H1 (cell line): ENCODE results near the gene RPL28. TPM values are rescaled to one million over a fixed set of nuclear protein-coding genes. Genes with fewer than 3 reads are reported as not detected.

Experiments used
- CTCF ChIA-PET: fragments of 300-600 bp; sonication (Branson Sonifier 250); formaldehyde crosslinking; loops from one replicate; lab custom pipeline; 2021; ENCODE audit not compliant: partially characterized antibody; lab: Charles Lee
- POLR2A ChIA-PET: fragments of 300-600 bp; sonication (Branson Sonifier 250); formaldehyde crosslinking; loops from one replicate; lab custom pipeline; 2021; ENCODE audit warnings: inconsistent platforms; ENCODE audit not compliant: partially characterized antibody; lab: Charles Lee
- DNase-seq, 2 experiments: peaks; one replicate each; pipeline versions ENCODE4 v3.0.0 to v3.0.0-alpha.2; 2010 to 2022; ENCODE audit warnings: low spot score in 2 of 2, low read depth in 1 of 2, mixed read lengths in 1 of 2
- FAIRE-seq: peaks from 2 replicates; lab custom pipeline; 2011; peaks lifted over from hg19 to GRCh38; lab: Jason Lieb, UNC
- H2AFZ ChIP-seq: 2 replicates; pipeline ENCODE4 v1.8.1; 2012; ENCODE audit warnings: low read length, inconsistent platforms
- H2AK5ac ChIP-seq: 2 replicates; pipeline ENCODE4 v1.6.1; 2013; ENCODE audit warnings: low read depth, low read length
- H2BK120ac ChIP-seq: replicated peaks from 2 replicates; pipeline ENCODE3; 2013; ENCODE audit warnings: low read depth, low read length, inconsistent platforms
- H2BK12ac ChIP-seq: 2 replicates; pipeline ENCODE4 v1.6.1; 2013; ENCODE audit warnings: low read depth, low read length
- H2BK15ac ChIP-seq: 2 replicates; pipeline ENCODE4 v1.6.1; 2013; ENCODE audit warnings: low read length
- H2BK20ac ChIP-seq: 2 replicates; pipeline ENCODE4 v1.6.1; 2013; ENCODE audit warnings: low read length
- H2BK5ac ChIP-seq: 2 replicates; pipeline ENCODE4 v1.6.1; 2013; ENCODE audit warnings: low read depth, low read length
- H3K14ac ChIP-seq: 2 replicates; pipeline ENCODE4 v1.6.1; 2013; ENCODE audit warnings: inconsistent platforms; ENCODE audit not compliant: insufficient read length
- H3K18ac ChIP-seq: 2 replicates; pipeline ENCODE4 v1.6.1; 2013; ENCODE audit warnings: low read length; ENCODE audit errors: extremely low read depth
- H3K23ac ChIP-seq: 2 replicates; pipeline ENCODE4 v1.6.1; 2013; ENCODE audit warnings: inconsistent platforms; ENCODE audit not compliant: insufficient read length
- H3K23me2 ChIP-seq: 2 replicates; pipeline ENCODE4 v1.6.1; 2013; ENCODE audit warnings: low read depth, low read length
- H3K27ac ChIP-seq: 2 replicates; pipeline ENCODE4 v1.6.1; 2011; ENCODE audit warnings: low read depth, low read length, inconsistent platforms
- H3K27me3 ChIP-seq, 4 experiments: replicated peaks in 1 of 4; 1 replicate in 1 of 4; 2 replicates in 3 of 4; pipeline versions ENCODE4 v1.6.1 to v1.8.1; 2011 to 2013; ENCODE audit warnings: low read length in 3 of 4, mild to moderate bottlenecking in 3 of 4, inconsistent platforms in 2 of 4, mixed read lengths in 2 of 4, moderate library complexity in 1 of 4; ENCODE audit not compliant: control insufficient read depth in 3 of 4, insufficient read depth in 3 of 4; ENCODE audit errors: extremely low read depth in 1 of 4
- H3K36me3 ChIP-seq, 4 experiments: 2 replicates each; pipeline versions ENCODE4 v1.6.1 to v1.8.1; 2011 to 2013; ENCODE audit warnings: mild to moderate bottlenecking in 4 of 4, low read length in 3 of 4, moderate library complexity in 2 of 4, control low read depth in 1 of 4, inconsistent platforms in 1 of 4; ENCODE audit not compliant: insufficient read depth in 4 of 4, control insufficient read depth in 2 of 4
- H3K4ac ChIP-seq: replicated peaks from 2 replicates; pipeline ENCODE3; 2013; ENCODE audit warnings: low read length, low read depth, mixed read lengths, inconsistent platforms; ENCODE audit not compliant: insufficient read length
- H3K4me1 ChIP-seq, 4 experiments: replicated peaks in 1 of 4; 1 replicate in 1 of 4; 2 replicates in 3 of 4; pipeline versions ENCODE4 v1.6.1 to v1.8.1; 2011 to 2013; ENCODE audit warnings: low read length in 3 of 4, inconsistent platforms in 2 of 4, mixed read lengths in 1 of 4; ENCODE audit not compliant: insufficient read depth in 4 of 4, control insufficient read depth in 3 of 4
- H3K4me2 ChIP-seq, 2 experiments: 2 replicates each; pipeline versions ENCODE4 v1.6.1 to v1.8.1; 2011 to 2013; ENCODE audit warnings: low read depth in 2 of 2, low read length in 2 of 2, control low read depth in 1 of 2, inconsistent platforms in 1 of 2, mild to moderate bottlenecking in 1 of 2; ENCODE audit not compliant: insufficient read depth in 1 of 2
- H3K4me3 ChIP-seq, 4 experiments: fragments of 200-600, 300-600 bp in 1 of 4; sonication (generic), shearing (Covaris generic), sonication (Bioruptor Twin) in 1 of 4; 2 replicates each; pipeline versions ENCODE4 v1.5.1 to v1.8.1; 2011 to 2016; ENCODE audit warnings: low read length in 4 of 4, low read depth in 3 of 4, control low read depth in 2 of 4, inconsistent platforms in 2 of 4, mild to moderate bottlenecking in 2 of 4, mixed read lengths in 1 of 4, moderate library complexity in 1 of 4; ENCODE audit not compliant: insufficient read depth in 2 of 4; ENCODE audit errors: extremely low read depth in 1 of 4
- H3K56ac ChIP-seq: replicated peaks from 2 replicates; pipeline ENCODE3; 2013; ENCODE audit warnings: low read depth, mild to moderate bottlenecking, mixed read lengths, low read length, inconsistent platforms; ENCODE audit not compliant: insufficient read length
- H3K79me1 ChIP-seq: 2 replicates; pipeline ENCODE4 v1.6.1; 2013; ENCODE audit warnings: low read depth, low read length, control low read depth
- H3K79me2 ChIP-seq, 2 experiments: 2 replicates each; pipeline versions ENCODE4 v1.6.1 to v1.8.1; 2012 to 2013; ENCODE audit warnings: low read length in 2 of 2, mild to moderate bottlenecking in 2 of 2, inconsistent platforms in 1 of 2; ENCODE audit not compliant: insufficient read depth in 2 of 2, control insufficient read depth in 1 of 2
- H3K9ac ChIP-seq, 4 experiments: replicated peaks in 1 of 4; 1 replicate in 1 of 4; 2 replicates in 3 of 4; pipeline versions ENCODE4 v1.6.1 to v1.8.1; 2011 to 2013; ENCODE audit warnings: low read depth in 3 of 4, low read length in 3 of 4, control low read depth in 2 of 4, mild to moderate bottlenecking in 2 of 4, moderate library complexity in 2 of 4, inconsistent platforms in 1 of 4; ENCODE audit errors: extremely low read depth in 1 of 4
- H3K9me3 ChIP-seq, 2 experiments: 2 replicates each; pipeline versions ENCODE4 v1.6.1 to v1.8.1; 2012 to 2013; ENCODE audit warnings: mild to moderate bottlenecking in 2 of 2, moderate library complexity in 2 of 2, control low read depth in 1 of 2, inconsistent platforms in 1 of 2, low read depth in 1 of 2, low read length in 1 of 2, mixed read lengths in 1 of 2; ENCODE audit not compliant: insufficient read depth in 2 of 2
- H4K20me1 ChIP-seq, 2 experiments: replicated peaks in 1 of 2; 2 replicates each; pipeline versions ENCODE3 to v1.8.1; 2011 to 2013; ENCODE audit warnings: inconsistent platforms in 2 of 2, low read length in 2 of 2, mild to moderate bottlenecking in 1 of 2; ENCODE audit not compliant: insufficient read depth in 2 of 2, control insufficient read depth in 1 of 2
- H4K5ac ChIP-seq: 2 replicates; pipeline ENCODE4 v1.6.1; 2013; ENCODE audit warnings: low read length, low read depth, mixed read lengths, inconsistent platforms; ENCODE audit not compliant: insufficient read length
- H4K8ac ChIP-seq: 2 replicates; pipeline ENCODE4 v1.8.0; 2013; ENCODE audit warnings: mild to moderate bottlenecking, moderate library complexity, low read length, inconsistent platforms; ENCODE audit not compliant: insufficient read depth; ENCODE audit errors: extremely low read depth
- H4K91ac ChIP-seq: replicated peaks from 2 replicates; pipeline ENCODE3; 2013; ENCODE audit warnings: low read length, mixed read lengths, inconsistent platforms; ENCODE audit not compliant: insufficient read length
- GABPA ChIP-seq: IDR thresholded peaks from 2 replicates; pipeline ENCODE4 v1.6.1; 2011; ENCODE audit warnings: mild to moderate bottlenecking, low read length, moderate library complexity, borderline replicate concordance; ENCODE audit not compliant: insufficient read depth
- HDAC2 ChIP-seq, 2 experiments: fragments of 300-600 bp in 1 of 2; sonication (generic) in 1 of 2; IDR thresholded peaks; 2 replicates each; pipeline ENCODE4 v1.6.1; 2011 to 2012; ENCODE audit warnings: low read depth in 2 of 2, low read length in 2 of 2, mild to moderate bottlenecking in 2 of 2, moderate library complexity in 2 of 2, borderline replicate concordance in 1 of 2, inconsistent platforms in 1 of 2
- KDM1A ChIP-seq: fragments of 200-600, 300-600 bp; sonication (generic); IDR thresholded peaks from 2 replicates; pipeline ENCODE4 v1.7.1; 2016; ENCODE audit warnings: mild to moderate bottlenecking, low read length, borderline replicate concordance
- KDM5A ChIP-seq: fragments of 200-600 bp; IDR thresholded peaks from 2 replicates; pipeline ENCODE4 v1.7.1; 2012; ENCODE audit warnings: mild to moderate bottlenecking, low read length, inconsistent platforms, mixed read lengths
- MAX ChIP-seq: IDR thresholded peaks from 2 replicates; pipeline ENCODE4 v1.6.1; 2012; ENCODE audit warnings: inconsistent platforms
- RBBP5 ChIP-seq: IDR thresholded peaks from 2 replicates; pipeline ENCODE4 v1.7.1; 2012; ENCODE audit warnings: low read depth, mild to moderate bottlenecking, inconsistent platforms, low read length, moderate library complexity, borderline replicate concordance
- SAP30 ChIP-seq: fragments of 300-600 bp; sonication (generic); IDR thresholded peaks from 2 replicates; pipeline ENCODE4 v1.7.1; 2012; ENCODE audit warnings: low read length, moderate library complexity, mild to moderate bottlenecking, inconsistent platforms; ENCODE audit not compliant: insufficient read depth, insufficient replicate concordance
- TAF7 ChIP-seq: optimal IDR thresholded peaks from 2 replicates; pipeline ENCODE3; 2011; ENCODE audit warnings: low read depth, mild to moderate bottlenecking, inconsistent platforms, low read length, moderate library complexity, borderline replicate concordance
- TBP ChIP-seq: IDR thresholded peaks from 2 replicates; pipeline ENCODE4 v1.6.1; 2011; ENCODE audit warnings: low read depth, low read length, improper control_type of control experiment
- WGBS, 2 experiments: shearing (Covaris generic) in 1 of 2; methylation state at CpG; one replicate each; pipeline versions ENCODE4 v1.1.6 to v1.1.7; 2013 to 2015; ENCODE audit warnings: low lambda C conversion rate in 2 of 2, mixed read lengths in 2 of 2, inconsistent platforms in 1 of 2, low coverage in 1 of 2, missing lambda C conversion rate in 1 of 2; ENCODE audit not compliant: insufficient replicate concordance in 2 of 2, insufficient coverage in 1 of 2, insufficient read length in 1 of 2; ENCODE audit errors: extremely low coverage in 1 of 2, missing lambda C conversion rate in 1 of 2; 5-methylcytosine and 5-hydroxymethylcytosine counted together
- polyA plus RNA-seq, 7 experiments: library from polyadenylated mRNA; depleted of rRNA in 3 of 7; stranded (reverse) in 5 of 7; unstranded in 2 of 7; fragments of >200 nt in 5 of 7; fragments of 200-250 nt in 2 of 7; gene quantifications; 1 replicate in 5 of 7; 2 replicates in 1 of 7; 4 replicates in 1 of 7; pipeline versions ENCODE4 v1.2.1 to v1.2.3, GENCODE V29; 2011 to 2013; ENCODE audit warnings: missing spikeins in 2 of 7, mixed read lengths in 2 of 7
- total RNA-seq: library from RNA; stranded (reverse); fragmentation: NEBNext Ultra II Directional; extraction: Animal tissue kit (Norgen Biotek cat#: 25700); gene quantifications from 2 replicates; pipeline ENCODE4 v1.2.1, GENCODE V29; 2021

Gene RPL28
- total and polyA plus RNA-seq, 2 of the 8 experiments (the other 6 are each of a cell fraction or from before 2014, with no cell fraction given): 2,123 to 8,402 TPM

GRCh38 chr19:55339105-55339888, 46.4 kb upstream of the RPL28 start, which contains the start of gene KMT5C:
Gene KMT5C (plus strand): TSS chr19:55339876. CDS start chr19:55341937, 2,061 bp downstream.
- H3K14ac ChIP-seq: no peak within 1 kb of the TSS
- peaks cover 0 to 6% of the 10 kb centered on the region in 2 experiments for H4K20me1 ChIP-seq
- peaks cover 0 to 3% (median 0%) of the 10 kb centered on the region in 4 experiments; a peak in 1 of 7 replicates for H3K27me3 ChIP-seq
- peak within 1 kb of the TSS; percentile 99 for H3K27ac ChIP-seq
- H3K9me3 ChIP-seq: no peaks in the 10 kb centered on the region
- peak within 1 kb of the TSS; percentile 97 for H2BK5ac ChIP-seq
- no peak within 1 kb of the TSS for H2BK120ac ChIP-seq
- peak within 1 kb of the TSS; percentile 89 for H2BK12ac ChIP-seq
- peak within 1 kb of the TSS; percentile 89 for H4K5ac ChIP-seq
- peak within 1 kb of the TSS; percentile 86 for H2AK5ac ChIP-seq
- peak within 1 kb of the TSS; percentile 83 for H2BK15ac ChIP-seq
- H3K9ac ChIP-seq: peak within 1 kb of the TSS in 3 of 4 experiments; percentile 82 to 92 (median 84); a peak in 6 of 7 replicates
- FAIRE-seq (peak; percentile 96), DNase-seq (peak; percentile 100)
- H3K4me1 ChIP-seq: peaks cover 0 to 16% (median 9%) of the 10 kb centered on the region in 4 experiments; a peak in 6 of 7 replicates
- H4K8ac ChIP-seq: peak within 1 kb of the TSS; percentile 98
- H2BK20ac ChIP-seq: no peak within 1 kb of the TSS
- H3K36me3 ChIP-seq: peaks cover 0 to 20% (median 12%) of the 10 kb centered on the region in 4 experiments; a peak in 4 of 8 replicates
- H4K91ac ChIP-seq: peak within 1 kb of the TSS; percentile 86
- peak within 1 kb of the TSS; percentile 85 for H3K18ac ChIP-seq
- H3K56ac ChIP-seq: peak within 1 kb of the TSS; percentile 88
- H2AFZ ChIP-seq: peak within 1 kb of the TSS; percentile 27
- H3K23ac ChIP-seq: no peak within 1 kb of the TSS
- peak within 1 kb of the TSS; percentile 19 for H3K4ac ChIP-seq
- H3K4me2 ChIP-seq: peak within 1 kb of the TSS; percentile 79 to 94
- POLR2A ChIA-PET: interaction anchor here (0.7 to 4.1 kb wide), 35 partner anchors 8 to 193 kb away, joined by 3 to 30 read pairs (median 5); partner anchors contain the start of genes BRSK1, GARIN5B, HSPBP1 and RPL28
- H3K79me2 ChIP-seq: peaks cover 0 to 3% of the 10 kb centered on the region in 2 experiments; a peak in 1 of 4 replicates
- CTCF ChIA-PET: interaction anchor here (0.6 to 2.1 kb wide), 16 partner anchors 10 to 876 kb away, joined by 3 to 12 read pairs (median 4); partner anchors contain the start of genes LENG9, TMEM150B and TMEM238
- 2% methylated on average over 48 of the region's 63 CpGs; no CpG with 5 or more reads in 1 of the 2 experiments for WGBS, 2 experiments
- H3K4me3 ChIP-seq: peak within 1 kb of the TSS; percentile 69 to 85 (median 84)
- H3K79me1 ChIP-seq: peaks cover 5% of the 10 kb centered on the region; the same call in 1 of the 2 replicates
- H3K23me2 ChIP-seq: peaks cover 20% of the 10 kb centered on the region; the same call in 1 of the 2 replicates
- TF ChIP-seq RBBP5 (no peak), MAX (no peak), TAF7 (peak; percentile 46), HDAC2 (IDR thresholded peaks at IDR 0.05; ENCODE audit: borderline replicate concordance in 1 of 2, low read depth in 2 of 2, low read length in 2 of 2) (no peak), KDM1A (no peak), GABPA (no peak), SAP30 (no peak), KDM5A (no peak), TBP (peak; percentile 73)
